Panc1 (cell line): Measurements from ENCODE around the gene HELZ. TPM values are rescaled to one million over a fixed set of nuclear protein-coding genes. Genes with fewer than 3 reads are reported as not detected.

Source experiments
- ATAC-seq: fragments of 200-7000 bp; cut with Tn5 transposase; 2 replicates; pipeline ENCODE4 v1.9.1; 2020; ENCODE audit warnings: mild to moderate bottlenecking, moderate library complexity
- BruUV-seq: library from RNA; stranded (reverse); fragments of 400-500 nt; replicated peaks from 2 replicates; lab custom pipeline; 2021; lab: Mats Ljungman, UMichigan
- CTCF ChIA-PET: fragments of 300-600 bp; sonication (Branson Sonifier 250); formaldehyde crosslinking; loops from one replicate; lab custom pipeline; 2022; ENCODE audit warnings: antibody characterized with exemption; lab: Charles Lee
- POLR2A ChIA-PET: fragments of 300-600 bp; sonication (Branson Sonifier 250); formaldehyde crosslinking; loops from one replicate; lab custom pipeline; 2022; ENCODE audit warnings: antibody characterized with exemption; lab: Charles Lee
- DNase-seq: peaks from one replicate; pipeline ENCODE4 v3.0.0-alpha.2; 2010; ENCODE audit warnings: low read depth, low spot score
- H3K27ac ChIP-seq: 2 replicates; pipeline ENCODE4 v1.5.1; 2011; ENCODE audit warnings: mild to moderate bottlenecking, low read length, inconsistent platforms
- H3K27me3 ChIP-seq: fragments of 200-500 bp; sonication (Bioruptor generic); 2 replicates; pipeline ENCODE4 v1.6.0; 2014; ENCODE audit warnings: low read length, inconsistent platforms; ENCODE audit not compliant: control insufficient read depth, insufficient read depth
- H3K36me3 ChIP-seq: fragments of 200-500 bp; sonication (Bioruptor generic); 2 replicates; pipeline ENCODE4 v1.5.1; 2014; ENCODE audit warnings: inconsistent platforms, mild to moderate bottlenecking, low read length, moderate library complexity; ENCODE audit not compliant: control insufficient read depth, insufficient read depth
- H3K4me1 ChIP-seq: 2 replicates; pipeline ENCODE4 v1.5.1; 2011; ENCODE audit warnings: inconsistent platforms, mild to moderate bottlenecking, low read length, moderate library complexity; ENCODE audit not compliant: control insufficient read depth, insufficient read depth
- H3K4me3 ChIP-seq, 2 experiments: 2 replicates each; pipeline ENCODE4 v1.5.1; 2011 to 2012; ENCODE audit warnings: low read depth in 2 of 2, low read length in 2 of 2, mild to moderate bottlenecking in 2 of 2, inconsistent platforms in 1 of 2, moderate library complexity in 1 of 2
- H3K9me3 ChIP-seq: fragments of 200-500 bp; sonication (Bioruptor generic); 2 replicates; pipeline ENCODE4 v1.5.1; 2014; ENCODE audit warnings: low read depth, mild to moderate bottlenecking, inconsistent platforms, low read length, moderate library complexity; ENCODE audit not compliant: control insufficient read depth, insufficient read depth
- POLR2AphosphoS5 ChIP-seq: IDR thresholded peaks from 2 replicates; pipeline ENCODE4 v1.6.1; 2012; ENCODE audit warnings: mild to moderate bottlenecking, low read depth, low read length, moderate library complexity
- SIN3A ChIP-seq: IDR thresholded peaks from 2 replicates; pipeline ENCODE4 v1.6.1; 2012; ENCODE audit warnings: low read depth, mild to moderate bottlenecking, low read length, moderate library complexity, borderline replicate concordance; ENCODE audit not compliant: insufficient read depth
- TCF7L2 ChIP-seq: IDR thresholded peaks from 2 replicates; pipeline ENCODE4 v1.6.1; 2011; ENCODE audit warnings: mild to moderate bottlenecking, low read depth, low read length, inconsistent platforms
- in situ Hi-C: cut with HindIII; loops from 2 replicates; pipeline ENCODE4 v1.10.0; 2016; ENCODE audit warnings: low sequenced_read_pairs, low pct_unique_long_range_greater_than_20kb
- intact Hi-C: fragments of 100-400 bp; cut with micrococcal nuclease; formaldehyde crosslinking; loops from one replicate; pipeline ENCODE4 v1.10.0; 2022; ENCODE audit not compliant: unreplicated experiment
- total RNA-seq: library from RNA; stranded (reverse); gene quantifications from one replicate; pipeline ENCODE4 v1.2.1, GENCODE V29; 2021; ENCODE audit not compliant: unreplicated experiment
- TF ChIP-seq, protein P1 (sequence below): fragments of 450-650 bp; IDR thresholded peaks from 2 replicates; pipeline ENCODE4 v1.5.1; 2017; ENCODE audit warnings: mild to moderate bottlenecking
- TF ChIP-seq, protein P2 (sequence below), 2 experiments: IDR thresholded peaks; 2 replicates each; pipeline ENCODE4 v1.6.1; 2011 to 2012; ENCODE audit warnings: low read depth in 2 of 2, control low read depth in 1 of 2, low read length in 1 of 2, mild to moderate bottlenecking in 1 of 2, moderate library complexity in 1 of 2; ENCODE audit not compliant: insufficient read depth in 1 of 2

Gene HELZ
- total RNA-seq, 1 experiment from 2014 or later: 15.0 TPM

DNA sequence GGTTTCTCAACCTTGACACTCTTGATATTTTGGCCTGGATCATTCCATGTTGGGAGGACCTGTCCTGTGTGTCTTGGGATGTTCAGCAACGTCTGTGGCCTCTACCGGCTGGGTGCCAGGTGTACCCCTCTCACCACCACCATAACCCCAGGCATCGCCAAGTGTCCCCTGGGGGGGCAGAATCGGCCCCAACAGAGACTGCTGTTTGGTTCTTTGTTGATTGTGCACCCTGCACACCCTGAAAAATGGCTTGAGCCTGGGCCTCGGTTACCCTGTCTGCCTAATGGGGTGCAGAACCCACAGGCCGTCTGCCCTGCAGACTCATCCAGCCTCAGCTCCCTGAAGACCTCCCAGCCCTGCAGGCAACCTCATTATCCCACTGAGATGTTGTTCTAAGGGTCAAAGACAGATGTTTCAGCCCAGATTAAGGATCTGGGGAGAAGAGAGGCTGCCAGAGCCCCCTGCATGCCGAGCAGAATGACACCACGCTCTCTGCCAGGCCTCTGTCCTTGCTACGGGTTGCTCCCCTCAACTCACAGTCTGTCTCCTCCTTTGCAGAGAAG lies 191.5 kb downstream of the HELZ start:
- POLR2A ChIA-PET: no interaction called here
- no TSS peak for BruUV-seq

DNA sequence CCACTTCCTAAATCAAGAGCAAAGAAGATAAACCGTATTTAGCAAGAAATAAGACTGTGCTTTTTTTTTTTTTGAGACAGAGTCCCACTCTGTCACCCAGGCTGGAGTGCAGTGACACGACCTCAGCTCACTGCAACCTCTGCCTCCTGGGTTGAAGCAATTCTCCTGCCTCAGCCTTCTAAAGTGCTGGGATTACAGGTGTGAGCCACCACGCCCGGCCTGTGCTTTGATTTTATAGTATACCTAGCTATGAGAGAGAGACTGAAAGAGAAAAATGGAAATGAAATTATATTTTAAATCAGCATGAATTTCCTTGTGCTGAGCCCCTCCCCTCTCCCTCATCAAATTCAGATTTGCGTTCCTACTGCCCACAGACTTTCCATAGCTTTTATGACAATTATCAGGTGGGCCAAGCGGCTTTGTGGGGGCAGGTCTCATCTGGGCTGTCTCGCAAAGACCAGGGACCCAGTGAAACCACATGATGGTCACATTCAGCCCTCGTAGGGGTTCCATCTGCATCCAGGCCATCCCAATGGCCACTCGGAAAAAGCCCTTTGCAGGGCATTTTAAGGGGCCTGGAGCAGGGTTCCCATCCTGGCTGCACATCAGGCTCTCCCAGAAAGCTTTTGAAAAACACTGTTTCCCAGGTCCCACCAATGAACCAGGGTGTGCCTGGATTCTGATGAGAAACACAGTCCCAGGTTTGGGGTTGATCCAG lies 192.1 kb downstream of the HELZ start:
- TF ChIP-seq SIN3A: no peak
- TF ChIP-seq POLR2AphosphoS5: no peak
- TF ChIP-seq, protein P1, sequence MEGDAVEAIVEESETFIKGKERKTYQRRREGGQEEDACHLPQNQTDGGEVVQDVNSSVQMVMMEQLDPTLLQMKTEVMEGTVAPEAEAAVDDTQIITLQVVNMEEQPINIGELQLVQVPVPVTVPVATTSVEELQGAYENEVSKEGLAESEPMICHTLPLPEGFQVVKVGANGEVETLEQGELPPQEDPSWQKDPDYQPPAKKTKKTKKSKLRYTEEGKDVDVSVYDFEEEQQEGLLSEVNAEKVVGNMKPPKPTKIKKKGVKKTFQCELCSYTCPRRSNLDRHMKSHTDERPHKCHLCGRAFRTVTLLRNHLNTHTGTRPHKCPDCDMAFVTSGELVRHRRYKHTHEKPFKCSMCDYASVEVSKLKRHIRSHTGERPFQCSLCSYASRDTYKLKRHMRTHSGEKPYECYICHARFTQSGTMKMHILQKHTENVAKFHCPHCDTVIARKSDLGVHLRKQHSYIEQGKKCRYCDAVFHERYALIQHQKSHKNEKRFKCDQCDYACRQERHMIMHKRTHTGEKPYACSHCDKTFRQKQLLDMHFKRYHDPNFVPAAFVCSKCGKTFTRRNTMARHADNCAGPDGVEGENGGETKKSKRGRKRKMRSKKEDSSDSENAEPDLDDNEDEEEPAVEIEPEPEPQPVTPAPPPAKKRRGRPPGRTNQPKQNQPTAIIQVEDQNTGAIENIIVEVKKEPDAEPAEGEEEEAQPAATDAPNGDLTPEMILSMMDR: no peak
- TF ChIP-seq TCF7L2: no peak
- TF ChIP-seq, protein P2, sequence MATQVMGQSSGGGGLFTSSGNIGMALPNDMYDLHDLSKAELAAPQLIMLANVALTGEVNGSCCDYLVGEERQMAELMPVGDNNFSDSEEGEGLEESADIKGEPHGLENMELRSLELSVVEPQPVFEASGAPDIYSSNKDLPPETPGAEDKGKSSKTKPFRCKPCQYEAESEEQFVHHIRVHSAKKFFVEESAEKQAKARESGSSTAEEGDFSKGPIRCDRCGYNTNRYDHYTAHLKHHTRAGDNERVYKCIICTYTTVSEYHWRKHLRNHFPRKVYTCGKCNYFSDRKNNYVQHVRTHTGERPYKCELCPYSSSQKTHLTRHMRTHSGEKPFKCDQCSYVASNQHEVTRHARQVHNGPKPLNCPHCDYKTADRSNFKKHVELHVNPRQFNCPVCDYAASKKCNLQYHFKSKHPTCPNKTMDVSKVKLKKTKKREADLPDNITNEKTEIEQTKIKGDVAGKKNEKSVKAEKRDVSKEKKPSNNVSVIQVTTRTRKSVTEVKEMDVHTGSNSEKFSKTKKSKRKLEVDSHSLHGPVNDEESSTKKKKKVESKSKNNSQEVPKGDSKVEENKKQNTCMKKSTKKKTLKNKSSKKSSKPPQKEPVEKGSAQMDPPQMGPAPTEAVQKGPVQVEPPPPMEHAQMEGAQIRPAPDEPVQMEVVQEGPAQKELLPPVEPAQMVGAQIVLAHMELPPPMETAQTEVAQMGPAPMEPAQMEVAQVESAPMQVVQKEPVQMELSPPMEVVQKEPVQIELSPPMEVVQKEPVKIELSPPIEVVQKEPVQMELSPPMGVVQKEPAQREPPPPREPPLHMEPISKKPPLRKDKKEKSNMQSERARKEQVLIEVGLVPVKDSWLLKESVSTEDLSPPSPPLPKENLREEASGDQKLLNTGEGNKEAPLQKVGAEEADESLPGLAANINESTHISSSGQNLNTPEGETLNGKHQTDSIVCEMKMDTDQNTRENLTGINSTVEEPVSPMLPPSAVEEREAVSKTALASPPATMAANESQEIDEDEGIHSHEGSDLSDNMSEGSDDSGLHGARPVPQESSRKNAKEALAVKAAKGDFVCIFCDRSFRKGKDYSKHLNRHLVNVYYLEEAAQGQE (IDR thresholded peaks at IDR 0.05; ENCODE audit: insufficient read depth in 1 of 2, low read depth in 2 of 2, low read length in 1 of 2): no peak
- DNase-seq (no peak), ATAC-seq (no peak)
- no peaks in the 10 kb centered on the region for H3K27me3 ChIP-seq
- intact Hi-C loops: no loop called here
- H3K9me3 ChIP-seq: no peaks in the 10 kb centered on the region
- ChIA-PET CTCF (no interaction called here), POLR2A (no interaction called here)
- H3K4me3 ChIP-seq: no peak overlapping the region
- no peak overlapping the region for H3K27ac ChIP-seq
- no peaks in the 10 kb centered on the region for H3K4me1 ChIP-seq
- BruUV-seq: no TSS peak
- in situ Hi-C loops: no loop called here
- no peaks in the 10 kb centered on the region for H3K36me3 ChIP-seq

More for the DNA sequence above, 191.5 kb downstream of the HELZ start:
- CTCF ChIA-PET: no interaction called here
- Histone ChIP-seq H3K9me3 (no peaks in the 10 kb centered on the region), H3K27ac (no peak overlapping the region), H3K36me3 (no peaks in the 10 kb centered on the region), H3K4me1 (no peaks in the 10 kb centered on the region), H3K27me3 (no peaks in the 10 kb centered on the region), H3K4me3 (no peak overlapping the region)
- DNase-seq (no peak), ATAC-seq (no peak)
- TF ChIP-seq SIN3A (no peak), POLR2AphosphoS5 (no peak)
- intact Hi-C loops (no loop called here), in situ Hi-C loops (no loop called here)

DNA sequence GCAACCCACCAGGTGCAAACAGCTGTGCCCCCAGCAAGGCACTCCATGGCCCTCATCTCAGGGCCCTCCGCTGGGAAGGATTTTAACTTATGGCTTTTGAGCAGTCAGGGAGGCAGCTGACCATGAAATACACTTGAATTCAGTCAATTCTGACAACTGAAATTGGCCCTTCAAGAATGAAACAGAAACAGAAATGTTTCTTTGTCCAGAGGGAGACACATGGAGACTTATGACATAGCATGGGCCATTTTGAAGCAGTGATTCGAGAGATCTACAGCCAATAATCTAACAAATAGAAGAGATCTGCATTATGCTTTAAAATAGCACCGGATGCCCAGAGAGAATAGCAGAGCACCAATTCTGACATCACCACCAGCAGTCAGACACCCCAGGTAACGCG lies 193.2 kb downstream of the HELZ start:
- no peaks in the 10 kb centered on the region for H3K4me1 ChIP-seq
- no peak overlapping the region for H3K4me3 ChIP-seq
- in situ Hi-C loops (no loop called here), intact Hi-C loops (no loop called here)
- H3K27me3 ChIP-seq: no peaks in the 10 kb centered on the region
- ChIA-PET POLR2A (no interaction called here), CTCF (no interaction called here)
- no TSS peak for BruUV-seq
- no peak overlapping the region for H3K27ac ChIP-seq
- no peak for DNase-seq
- no peaks in the 10 kb centered on the region for H3K36me3 ChIP-seq
- 0 out of 2 replicates have a peak, but pooled peaks cover 3% of the 10 kb centered on the region for H3K9me3 ChIP-seq
- ATAC-seq: no peak
- no peak for TF ChIP-seq SIN3A
- TF ChIP-seq, protein P2 (IDR thresholded peaks at IDR 0.05; ENCODE audit: insufficient read depth in 1 of 2, low read depth in 2 of 2, low read length in 1 of 2): no peak
- no peak for TF ChIP-seq POLR2AphosphoS5
- TF ChIP-seq, protein P1: no peak
